GM23248 (cell line): Measurements from ENCODE around the gene ENPEP. TPM values are rescaled to one million over a fixed set of nuclear protein-coding genes. Genes with fewer than 3 reads are reported as not detected.
A peak's percentile ranks its signal among the peaks of the same experiment; 100 is the strongest.

ENCODE experiments used
- DNase-seq: peaks from one replicate; pipeline ENCODE4 v3.0.0-alpha.2; 2015
- H2AFZ ChIP-seq: fragments of 200-600 bp; sonication (generic); 2 replicates; pipeline ENCODE4 v1.6.1; 2016; ENCODE audit warnings: antibody characterized with exemption
- H3F3A ChIP-seq: fragments of 200-600 bp; sonication (generic); 2 replicates; pipeline ENCODE4 v1.6.1; 2016; ENCODE audit warnings: mild to moderate bottlenecking, antibody characterized with exemption, mixed run types; ENCODE audit not compliant: insufficient read depth
- H3K27ac ChIP-seq: fragments of 200-600 bp; sonication (generic); 2 replicates; pipeline ENCODE4 v1.5.1; 2016; ENCODE audit warnings: mild to moderate bottlenecking
- H3K27me3 ChIP-seq: fragments of 200-600 bp; sonication (generic); replicated peaks from 2 replicates; pipeline ENCODE4 v1.6.1; 2016; ENCODE audit warnings: mild to moderate bottlenecking; ENCODE audit not compliant: insufficient read depth
- H3K36me3 ChIP-seq: fragments of 200-600 bp; sonication (generic); 2 replicates; pipeline ENCODE4 v1.6.1; 2016; ENCODE audit warnings: low read depth, mild to moderate bottlenecking
- H3K4me1 ChIP-seq: fragments of 200-600 bp; sonication (generic); 2 replicates; pipeline ENCODE4 v1.6.1; 2016; ENCODE audit warnings: mild to moderate bottlenecking; ENCODE audit not compliant: insufficient read depth
- H3K4me2 ChIP-seq: fragments of 200-600 bp; sonication (generic); one replicate; pipeline ENCODE4 v1.6.1; 2016; ENCODE audit warnings: mild to moderate bottlenecking; ENCODE audit not compliant: unreplicated experiment
- H3K4me3 ChIP-seq: fragments of 200-600 bp; sonication (generic); 2 replicates; pipeline ENCODE4 v1.5.1; 2016; ENCODE audit warnings: mild to moderate bottlenecking
- H3K79me2 ChIP-seq: fragments of 200-600 bp; sonication (generic); 2 replicates; pipeline ENCODE4 v1.6.1; 2016; ENCODE audit warnings: mild to moderate bottlenecking; ENCODE audit not compliant: insufficient read depth
- H3K9ac ChIP-seq: fragments of 200-600 bp; sonication (generic); 2 replicates; pipeline ENCODE4 v1.6.1; 2016; ENCODE audit warnings: mild to moderate bottlenecking
- H3K9me2 ChIP-seq: fragments of 200-600 bp; sonication (generic); 2 replicates; pipeline ENCODE4 v1.6.1; 2016; ENCODE audit warnings: mixed run types, mild to moderate bottlenecking, moderate library complexity; ENCODE audit not compliant: insufficient read depth
- H3K9me3 ChIP-seq: fragments of 200-600 bp; sonication (generic); one replicate; pipeline ENCODE4 v1.6.1; 2017; ENCODE audit warnings: low read depth
- H4K20me1 ChIP-seq: fragments of 200-600 bp; sonication (generic); 2 replicates; pipeline ENCODE4 v1.6.0; 2016; ENCODE audit not compliant: insufficient read depth
- EZH2 ChIP-seq: fragments of 200-600 bp; sonication (generic); IDR thresholded peaks from 2 replicates; pipeline ENCODE4 v1.6.1; 2018; ENCODE audit warnings: antibody characterized with exemption, mild to moderate bottlenecking; ENCODE audit not compliant: insufficient read depth, poor library complexity, severe bottlenecking
- EZH2phosphoT487 ChIP-seq: fragments of 200-600 bp; sonication (generic); IDR thresholded peaks from 2 replicates; pipeline ENCODE4 v1.6.1; 2018; ENCODE audit warnings: antibody characterized with exemption, moderate library complexity, mild to moderate bottlenecking, low read depth; ENCODE audit not compliant: insufficient read depth
- WGBS, 2 experiments: methylation state at CpG; one replicate each; pipeline ENCODE4 v1.1.6; 2015 to 2017; ENCODE audit warnings: low lambda C conversion rate in 2 of 2, low coverage in 1 of 2; ENCODE audit errors: missing lambda C conversion rate in 2 of 2; 5-methylcytosine and 5-hydroxymethylcytosine counted together
- in situ Hi-C: fragments of 300-500 bp; cut with MboI; formaldehyde crosslinking; loops from 2 replicates; pipeline ENCODE4 v1.15.0; 2020
- polyA plus RNA-seq: library from polyadenylated mRNA; unstranded; fragments of >200 nt; fragmentation: Nextera tagmentation; extraction: Ambion mirVana; gene quantifications from 2 replicates; pipeline ENCODE4 v1.2.1, GENCODE V29; 2016
- total RNA-seq: library from RNA; depleted of rRNA; stranded (reverse); fragments of >200 nt; shearing (Covaris generic); gene quantifications from 2 replicates; pipeline ENCODE4 v1.2.3, GENCODE V29; 2014

ENPEP gene
- total and polyA plus RNA-seq, 2 experiments from 2014 or later = 0.11 TPM

- H3F3A ChIP-seq = no peaks in the 10 kb centered on the region
- no peak overlapping the region for H3K27ac ChIP-seq
- H3K79me2 ChIP-seq = no peaks in the 10 kb centered on the region
- H3K27me3 ChIP-seq = no peaks in the 10 kb centered on the region
- 93 to 95% methylated on average over 5 of the region's 5 CpGs for WGBS, 2 experiments
- H3K4me3 ChIP-seq = no peak overlapping the region
- DNase-seq = no peak
- H3K4me2 ChIP-seq = no peak overlapping the region
- TF ChIP-seq EZH2 = no peak
- no peak for TF ChIP-seq EZH2phosphoT487
- no peak overlapping the region for H3K9ac ChIP-seq
- H3K4me1 ChIP-seq = peaks cover 7% of the 10 kb centered on the region
- H3K36me3 ChIP-seq = no peaks in the 10 kb centered on the region
- in situ Hi-C loops = no loop called here
- H3K9me2 ChIP-seq = no peaks in the 10 kb centered on the region
- H2AFZ ChIP-seq = no peak overlapping the region
- no peaks in the 10 kb centered on the region for H3K9me3 ChIP-seq
- H4K20me1 ChIP-seq = no peaks in the 10 kb centered on the region
Measured at GRCh38 chr4:110492522-110492921, 16.6 kb downstream of the ENPEP start.

DNA sequence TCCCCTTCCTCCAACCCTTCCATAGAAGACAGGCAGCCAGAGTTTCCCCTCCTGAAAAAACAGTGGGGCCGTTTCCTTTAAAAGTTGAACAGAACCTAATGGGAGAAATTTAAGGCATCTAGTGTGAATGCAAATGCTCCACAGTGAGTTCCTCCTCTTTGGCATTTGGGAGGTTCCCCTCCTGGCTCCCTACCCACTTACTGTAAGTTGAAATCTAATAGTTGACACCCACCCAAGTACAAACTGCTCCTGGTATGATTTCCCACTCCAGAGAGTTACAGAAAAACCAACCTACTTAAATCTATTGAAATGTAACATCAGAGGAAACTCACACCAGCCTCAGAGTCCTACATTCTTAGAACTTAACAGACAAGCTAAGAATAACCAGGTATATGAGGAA lies 17.6 kb downstream of the ENPEP start:
- Histone ChIP-seq H3K9ac (no peak overlapping the region), H3K4me3 (no peak overlapping the region), H3K4me1 (no peaks in the 10 kb centered on the region), H3F3A (no peaks in the 10 kb centered on the region), H3K4me2 (no peak overlapping the region), H3K36me3 (no peaks in the 10 kb centered on the region), H3K9me3 (no peaks in the 10 kb centered on the region), H3K9me2 (no peaks in the 10 kb centered on the region), H3K27ac (no peak overlapping the region), H3K27me3 (no peaks in the 10 kb centered on the region), H2AFZ (no peak overlapping the region), H3K79me2 (no peaks in the 10 kb centered on the region), H4K20me1 (no peaks in the 10 kb centered on the region)
- no peak for DNase-seq
- TF ChIP-seq EZH2phosphoT487 (no peak), EZH2 (no peak)
- 73 to 85% methylated on average over 1 of the region's 1 CpG for WGBS, 2 experiments
- in situ Hi-C loops = no loop called here

DNA sequence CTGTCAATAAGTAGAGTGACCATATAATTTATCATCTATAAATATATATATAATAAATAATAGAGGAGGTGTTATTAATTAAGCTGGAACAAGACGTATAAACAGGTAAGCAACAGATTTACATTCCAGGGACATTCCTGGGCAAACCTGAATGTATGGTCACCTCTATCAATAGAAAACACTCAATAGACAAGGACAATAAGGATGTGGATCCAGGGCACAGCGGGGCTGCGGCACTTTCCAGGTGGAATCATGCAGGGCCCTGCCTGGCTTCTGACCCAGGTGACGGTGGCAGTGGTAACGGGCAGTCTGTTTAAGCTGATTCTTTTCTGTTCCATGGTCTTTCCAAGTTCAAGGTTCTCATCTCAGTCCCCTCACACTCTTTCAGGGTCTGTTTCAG lies 22.5 kb downstream of the ENPEP start:
- H3F3A ChIP-seq = peaks cover 16% of the 10 kb centered on the region
- H3K9me3 ChIP-seq = no peaks in the 10 kb centered on the region
- H3K36me3 ChIP-seq = no peaks in the 10 kb centered on the region
- no peak for TF ChIP-seq EZH2phosphoT487
- TF ChIP-seq EZH2 = no peak
- H3K4me2 ChIP-seq = no peak overlapping the region
- H3K4me1 ChIP-seq = peaks cover 5% of the 10 kb centered on the region
- H3K9ac ChIP-seq = no peak overlapping the region
- H3K27ac ChIP-seq = no peak overlapping the region
- DNase-seq = no peak
- no peaks in the 10 kb centered on the region for H3K9me2 ChIP-seq
- H3K27me3 ChIP-seq = no peaks in the 10 kb centered on the region
- H2AFZ ChIP-seq = no peak overlapping the region
- WGBS, 2 experiments = 97 to 99% methylated on average over 5 of the region's 5 CpGs
- H4K20me1 ChIP-seq = no peaks in the 10 kb centered on the region
- no peak overlapping the region for H3K4me3 ChIP-seq
- H3K79me2 ChIP-seq = no peaks in the 10 kb centered on the region
- in situ Hi-C loops = no loop called here

- Histone ChIP-seq H3F3A (peaks cover 18% of the 10 kb centered on the region), H3K4me3 (no peak overlapping the region), H3K27me3 (no peaks in the 10 kb centered on the region), H2AFZ (no peak overlapping the region), H3K4me1 (peaks cover 12% of the 10 kb centered on the region), H3K79me2 (no peaks in the 10 kb centered on the region), H3K4me2 (no peak overlapping the region), H3K9ac (no peak overlapping the region), H3K9me2 (no peaks in the 10 kb centered on the region), H4K20me1 (no peaks in the 10 kb centered on the region), H3K36me3 (no peaks in the 10 kb centered on the region), H3K9me3 (no peaks in the 10 kb centered on the region), H3K27ac (no peak overlapping the region)
- in situ Hi-C loops = no loop called here
- TF ChIP-seq EZH2phosphoT487 = no peak
- TF ChIP-seq EZH2 = no peak
- DNase-seq = no peak
- 66 to 71% methylated on average over 4 of the region's 4 CpGs for WGBS, 2 experiments
Measured at GRCh38 chr4:110499126-110499525, 23.2 kb downstream of the ENPEP start.

GRCh38 chr4:110501826-110502225 lies 25.9 kb downstream of the ENPEP start:
- Histone ChIP-seq H3K4me2 (no peak overlapping the region), H3F3A (peaks cover 18% of the 10 kb centered on the region), H3K9me3 (no peaks in the 10 kb centered on the region), H2AFZ (no peak overlapping the region), H3K4me3 (no peak overlapping the region), H3K27me3 (no peaks in the 10 kb centered on the region), H3K79me2 (no peaks in the 10 kb centered on the region), H3K9ac (no peak overlapping the region), H4K20me1 (no peaks in the 10 kb centered on the region), H3K4me1 (peaks cover 12% of the 10 kb centered on the region), H3K9me2 (no peaks in the 10 kb centered on the region), H3K36me3 (no peaks in the 10 kb centered on the region), H3K27ac (no peak overlapping the region)
- DNase-seq = peak; percentile 49
- TF ChIP-seq EZH2 (no peak), EZH2phosphoT487 (no peak)
- in situ Hi-C loops = loop anchor here (10.0 to 25.0 kb wide), 2 partner anchors 187 to 290 kb away; no protein-coding TSS in a partner anchor
